Neuronal stem cell (in vitro differentiated cells): ENCODE measurements around the gene SESTD1.

Source experiments
- DNase-seq: peaks from one replicate; pipeline ENCODE4 v3.0.0-alpha.2; 2013; ENCODE audit warnings: low spot score
- H2AFZ ChIP-seq: one replicate; pipeline ENCODE4 v1.6.1; 2013; ENCODE audit warnings: mild to moderate bottlenecking, low read length, inconsistent platforms
- H2AK5ac ChIP-seq: 2 replicates; pipeline ENCODE4 v1.6.1; 2013; ENCODE audit warnings: low read depth, mild to moderate bottlenecking, inconsistent platforms, low read length, moderate library complexity, mixed read lengths
- H2BK120ac ChIP-seq: 2 replicates; pipeline ENCODE4 v1.6.1; 2013; ENCODE audit warnings: low read depth, mild to moderate bottlenecking, inconsistent platforms, low read length, moderate library complexity, mixed read lengths
- H2BK12ac ChIP-seq: one replicate; pipeline ENCODE4 v1.6.1; 2013; ENCODE audit warnings: low read length, inconsistent platforms
- H2BK15ac ChIP-seq: 2 replicates; pipeline ENCODE4 v1.6.1; 2013; ENCODE audit warnings: mild to moderate bottlenecking, low read length, inconsistent platforms, mixed read lengths
- H2BK5ac ChIP-seq: one replicate; pipeline ENCODE4 v1.6.1; 2013; ENCODE audit warnings: inconsistent platforms, mild to moderate bottlenecking, low read length, moderate library complexity
- H3K14ac ChIP-seq: one replicate; pipeline ENCODE4 v1.6.1; 2013; ENCODE audit warnings: low read length, inconsistent platforms
- H3K18ac ChIP-seq: 2 replicates; pipeline ENCODE4 v1.6.1; 2013; ENCODE audit warnings: low read length, inconsistent platforms
- H3K23ac ChIP-seq: 2 replicates; pipeline ENCODE4 v1.6.1; 2013; ENCODE audit warnings: low read depth, mild to moderate bottlenecking, mixed read lengths, low read length, inconsistent platforms; ENCODE audit not compliant: poor library complexity
- H3K27ac ChIP-seq: replicated peaks from 3 replicates; pipeline ENCODE4 v1.5.1; 2013; ENCODE audit warnings: low read length, inconsistent platforms
- H3K27me3 ChIP-seq, 3 experiments: 2 replicates each; pipeline ENCODE4 v1.6.1; 2013; ENCODE audit warnings: low read length in 3 of 3, mild to moderate bottlenecking in 2 of 3, inconsistent platforms in 1 of 3, low read depth in 1 of 3, mixed read lengths in 1 of 3, moderate library complexity in 1 of 3; ENCODE audit not compliant: control insufficient read depth in 3 of 3, insufficient read depth in 3 of 3
- H3K36me3 ChIP-seq, 2 donors: replicated peaks in 1 of 2; 2 replicates each; pipeline ENCODE4 v1.6.1; 2013; ENCODE audit warnings: low read length in 2 of 2; ENCODE audit not compliant: control insufficient read depth in 2 of 2, insufficient read depth in 2 of 2
- H3K4ac ChIP-seq: 2 replicates; pipeline ENCODE4 v1.6.1; 2013; ENCODE audit warnings: inconsistent platforms, mild to moderate bottlenecking, low read length, moderate library complexity
- H3K4me1 ChIP-seq, 2 donors: 1 replicate in 1 of 2; 2 replicates in 1 of 2; pipeline ENCODE4 v1.6.1; 2013; ENCODE audit warnings: low read length in 2 of 2, low read depth in 1 of 2; ENCODE audit not compliant: control insufficient read depth in 2 of 2, insufficient read depth in 1 of 2
- H3K4me2 ChIP-seq: one replicate; pipeline ENCODE4 v1.6.1; 2013; ENCODE audit warnings: mild to moderate bottlenecking, low read length, inconsistent platforms; ENCODE audit not compliant: insufficient read depth, poor library complexity, severe bottlenecking
- H3K4me3 ChIP-seq, 2 donors: 2 replicates each; pipeline ENCODE4 v1.5.1; 2013; ENCODE audit warnings: low read length in 2 of 2, mild to moderate bottlenecking in 2 of 2, inconsistent platforms in 1 of 2, moderate library complexity in 1 of 2
- H3K79me1 ChIP-seq: one replicate; pipeline ENCODE4 v1.6.1; 2013; ENCODE audit warnings: low read depth, mild to moderate bottlenecking, inconsistent platforms, low read length, moderate library complexity
- H3K9ac ChIP-seq: one replicate; pipeline ENCODE4 v1.6.1; 2013; ENCODE audit warnings: mild to moderate bottlenecking, low read depth, low read length, inconsistent platforms; ENCODE audit not compliant: poor library complexity
- H3K9me3 ChIP-seq, 2 donors: replicated peaks in 1 of 2; 2 replicates each; pipeline versions ENCODE3 to v1.6.1; 2013; ENCODE audit warnings: low read length in 2 of 2, mild to moderate bottlenecking in 2 of 2, inconsistent platforms in 1 of 2, low read depth in 1 of 2, mixed read lengths in 1 of 2, moderate library complexity in 1 of 2; ENCODE audit not compliant: control insufficient read depth in 2 of 2, insufficient read depth in 1 of 2
- H4K8ac ChIP-seq: one replicate; pipeline ENCODE4 v1.6.1; 2013; ENCODE audit warnings: low read depth, mild to moderate bottlenecking, inconsistent platforms, low read length, moderate library complexity
- H4K91ac ChIP-seq: one replicate; pipeline ENCODE4 v1.6.1; 2013; ENCODE audit warnings: low read length, low read depth, mild to moderate bottlenecking, inconsistent platforms; ENCODE audit not compliant: poor library complexity
- WGBS, 2 donors: extraction: QIAGEN DNeasy Blood & Tissue Kit; methylation state at CpG; one replicate each; pipeline ENCODE4 v1.1.7; 2013; ENCODE audit warnings: missing lambda C conversion rate in 2 of 2, mixed read lengths in 1 of 2; ENCODE audit not compliant: insufficient read length in 2 of 2, insufficient replicate concordance in 1 of 2; ENCODE audit errors: extremely low coverage in 2 of 2; 5-methylcytosine and 5-hydroxymethylcytosine counted together

Gene SESTD1

DNA sequence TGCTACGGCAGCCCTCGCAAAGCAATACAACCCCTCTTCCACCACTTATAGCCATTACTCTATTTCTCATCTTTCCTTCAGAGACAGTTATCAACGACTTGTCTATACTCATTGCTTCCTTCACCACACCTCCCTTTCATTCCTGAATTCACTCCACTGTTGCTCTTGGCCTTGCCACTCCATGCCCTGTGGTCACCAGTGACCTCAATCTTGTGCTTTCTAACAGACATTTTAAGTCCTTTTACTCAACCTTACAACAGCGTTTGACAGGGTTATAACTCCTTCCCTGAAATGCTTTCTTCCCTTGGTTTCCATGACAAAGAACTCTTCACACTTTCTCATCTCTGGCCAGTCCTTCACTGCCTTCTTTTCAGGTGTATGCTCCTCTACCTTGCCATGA, 124.1 kb downstream of the SESTD1 start:
- H3K27ac ChIP-seq, result no peak overlapping the region
- H2BK120ac ChIP-seq, result no peak overlapping the region
- no peaks in the 10 kb centered on the region for H3K79me1 ChIP-seq
- H3K4me2 ChIP-seq, result no peak overlapping the region
- no CpG with 5 or more reads among the region's 4 CpGs for WGBS, 2 donors
- H3K23ac ChIP-seq, result no peak overlapping the region
- H3K18ac ChIP-seq, result no peak overlapping the region
- H3K14ac ChIP-seq, result no peak overlapping the region
- H2AFZ ChIP-seq, result no peak overlapping the region
- no peaks in the 10 kb centered on the region for H3K27me3 ChIP-seq
- no peak overlapping the region for H2BK5ac ChIP-seq
- H3K4ac ChIP-seq, result no peak overlapping the region
- H3K4me1 ChIP-seq, result no peaks in the 10 kb centered on the region
- H2AK5ac ChIP-seq, result no peak overlapping the region
- peaks cover 11 to 76% of the 10 kb centered on the region in 2 donors for H3K36me3 ChIP-seq
- H3K9ac ChIP-seq, result no peak overlapping the region
- no peak overlapping the region for H4K8ac ChIP-seq
- H3K9me3 ChIP-seq, result no peaks in the 10 kb centered on the region
- no peak overlapping the region for H3K4me3 ChIP-seq
- H4K91ac ChIP-seq, result no peak overlapping the region
- no peak overlapping the region for H2BK12ac ChIP-seq
- no peak for DNase-seq
- no peak overlapping the region for H2BK15ac ChIP-seq

DNA sequence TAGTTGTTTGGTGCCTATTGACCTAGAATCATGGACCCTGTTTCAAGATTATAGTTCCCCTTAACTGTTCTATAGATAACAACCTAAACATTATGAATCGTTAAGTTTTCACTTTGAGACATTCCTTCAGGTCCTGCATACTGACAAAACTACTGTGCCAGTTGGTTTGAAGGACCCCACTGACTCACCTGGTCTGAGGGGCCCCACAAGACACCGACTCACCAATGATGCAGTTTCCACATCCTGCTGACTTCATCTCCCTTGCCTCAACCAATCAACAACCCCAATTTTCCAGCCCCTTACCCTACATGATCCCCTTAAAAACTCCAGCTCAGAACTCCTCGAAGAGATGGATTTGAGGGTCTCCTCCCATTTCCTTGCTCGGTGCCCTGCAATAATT, 125.1 kb downstream of the SESTD1 start:
- WGBS, 2 donors, result no CpG with 5 or more reads among the region's 4 CpGs

DNA sequence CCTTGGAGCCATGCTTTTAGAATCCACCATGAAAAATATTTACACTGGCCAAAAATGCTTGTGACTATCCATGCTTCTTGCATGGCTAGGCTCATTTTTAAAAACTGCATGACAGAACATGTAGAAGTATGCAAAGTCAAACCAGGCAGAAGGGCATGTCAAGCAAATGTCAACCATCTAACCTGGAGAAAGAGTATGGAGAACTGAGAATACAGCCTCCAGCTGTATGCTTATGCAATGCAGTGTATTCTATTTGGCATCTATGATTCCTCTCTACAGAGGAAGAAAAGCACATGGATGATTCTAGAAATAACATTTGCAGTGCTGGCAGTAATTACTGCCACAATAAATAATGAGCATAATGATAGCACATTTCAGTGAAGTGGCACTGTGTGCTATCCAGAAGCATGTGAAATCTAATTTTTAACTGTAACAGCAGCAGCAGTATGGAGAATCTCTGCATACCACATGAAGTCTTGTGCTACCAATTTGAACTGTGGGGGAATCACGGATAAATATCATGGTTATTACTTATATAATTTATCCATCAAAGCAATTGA, 127.4 kb downstream of the SESTD1 start:
- Histone ChIP-seq H3K4me3 (no peak overlapping the region), H3K18ac (no peak overlapping the region), H3K27ac (no peak overlapping the region), H3K27me3 (no peaks in the 10 kb centered on the region), H2BK12ac (no peak overlapping the region), H2BK15ac (no peak overlapping the region), H3K4me2 (no peak overlapping the region), H3K36me3 (peaks cover 7 to 53% of the 10 kb centered on the region in 2 donors), H3K4me1 (no peaks in the 10 kb centered on the region), H3K23ac (no peak overlapping the region), H2AK5ac (no peak overlapping the region), H3K9ac (no peak overlapping the region), H2BK5ac (no peak overlapping the region), H3K4ac (no peak overlapping the region), H2AFZ (no peak overlapping the region), H4K91ac (no peak overlapping the region), H4K8ac (no peak overlapping the region), H2BK120ac (no peak overlapping the region), H3K79me1 (no peaks in the 10 kb centered on the region), H3K14ac (no peak overlapping the region), H3K9me3 (no peaks in the 10 kb centered on the region)
- no peak for DNase-seq
- no CpG with 5 or more reads among the region's 1 CpG for WGBS, 2 donors

More for the DNA sequence above, 125.1 kb downstream of the SESTD1 start:
- Histone ChIP-seq H3K36me3 (peaks cover 11 to 70% of the 10 kb centered on the region in 2 donors), H3K27me3 (no peaks in the 10 kb centered on the region), H3K18ac (no peak overlapping the region), H3K27ac (no peak overlapping the region), H3K23ac (no peak overlapping the region), H3K4me1 (no peaks in the 10 kb centered on the region), H3K4ac (no peak overlapping the region), H3K4me3 (no peak overlapping the region), H4K91ac (no peak overlapping the region), H3K9me3 (no peaks in the 10 kb centered on the region), H3K14ac (no peak overlapping the region), H2BK15ac (no peak overlapping the region), H2BK5ac (no peak overlapping the region), H4K8ac (no peak overlapping the region), H3K9ac (no peak overlapping the region), H2BK12ac (no peak overlapping the region), H2AFZ (no peak overlapping the region), H2AK5ac (no peak overlapping the region), H3K79me1 (no peaks in the 10 kb centered on the region), H2BK120ac (no peak overlapping the region), H3K4me2 (no peak overlapping the region)
- DNase-seq, result no peak

DNA sequence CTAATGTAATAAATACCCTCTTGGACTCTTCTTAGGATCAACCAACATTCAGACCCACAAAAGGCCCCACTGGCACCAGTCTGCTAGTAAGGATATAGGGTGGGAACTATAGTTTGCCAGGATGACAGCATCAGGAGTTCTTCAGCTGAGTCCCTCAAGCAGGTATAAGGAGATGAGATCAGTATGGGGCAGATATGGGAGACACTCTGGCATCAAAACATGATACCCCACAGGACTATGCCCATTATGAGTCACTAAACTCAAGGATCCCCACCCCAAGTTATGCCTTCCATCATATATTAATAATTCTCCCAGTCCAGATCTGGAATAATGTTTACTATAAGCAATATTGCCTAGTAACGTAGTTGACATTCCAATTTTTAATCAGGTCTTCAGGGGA, 131.6 kb downstream of the SESTD1 start:
- Histone ChIP-seq H3K4me3 (no peak overlapping the region), H3K9me3 (no peaks in the 10 kb centered on the region), H4K91ac (no peak overlapping the region), H2BK120ac (no peak overlapping the region), H2AK5ac (no peak overlapping the region), H4K8ac (no peak overlapping the region), H3K27me3 (no peaks in the 10 kb centered on the region), H3K4me1 (no peaks in the 10 kb centered on the region), H2BK12ac (no peak overlapping the region), H2AFZ (no peak overlapping the region), H3K27ac (no peak overlapping the region), H3K79me1 (no peaks in the 10 kb centered on the region), H2BK15ac (no peak overlapping the region), H3K14ac (no peak overlapping the region), H3K4me2 (no peak overlapping the region), H3K18ac (no peak overlapping the region), H3K4ac (no peak overlapping the region), H3K23ac (no peak overlapping the region), H3K9ac (no peak overlapping the region), H2BK5ac (no peak overlapping the region), H3K36me3 (peaks cover 2 to 46% of the 10 kb centered on the region in 2 donors)
- no peak for DNase-seq
- no CpG with 5 or more reads among the region's 1 CpG for WGBS, 2 donors
